GF-D8 (cell line): Measurements from ENCODE around the gene USP9X.
"Not testable (repeated sequence)": the region's sequence is repeated elsewhere in the genome, so short reads cannot be mapped to it uniquely, and the experiment has no call there.

ENCODE experiments used
- DNase-seq: peaks from one replicate; lab custom pipeline; 2025; lab: John Stamatoyannopoulos, UW

USP9X gene, protein sequence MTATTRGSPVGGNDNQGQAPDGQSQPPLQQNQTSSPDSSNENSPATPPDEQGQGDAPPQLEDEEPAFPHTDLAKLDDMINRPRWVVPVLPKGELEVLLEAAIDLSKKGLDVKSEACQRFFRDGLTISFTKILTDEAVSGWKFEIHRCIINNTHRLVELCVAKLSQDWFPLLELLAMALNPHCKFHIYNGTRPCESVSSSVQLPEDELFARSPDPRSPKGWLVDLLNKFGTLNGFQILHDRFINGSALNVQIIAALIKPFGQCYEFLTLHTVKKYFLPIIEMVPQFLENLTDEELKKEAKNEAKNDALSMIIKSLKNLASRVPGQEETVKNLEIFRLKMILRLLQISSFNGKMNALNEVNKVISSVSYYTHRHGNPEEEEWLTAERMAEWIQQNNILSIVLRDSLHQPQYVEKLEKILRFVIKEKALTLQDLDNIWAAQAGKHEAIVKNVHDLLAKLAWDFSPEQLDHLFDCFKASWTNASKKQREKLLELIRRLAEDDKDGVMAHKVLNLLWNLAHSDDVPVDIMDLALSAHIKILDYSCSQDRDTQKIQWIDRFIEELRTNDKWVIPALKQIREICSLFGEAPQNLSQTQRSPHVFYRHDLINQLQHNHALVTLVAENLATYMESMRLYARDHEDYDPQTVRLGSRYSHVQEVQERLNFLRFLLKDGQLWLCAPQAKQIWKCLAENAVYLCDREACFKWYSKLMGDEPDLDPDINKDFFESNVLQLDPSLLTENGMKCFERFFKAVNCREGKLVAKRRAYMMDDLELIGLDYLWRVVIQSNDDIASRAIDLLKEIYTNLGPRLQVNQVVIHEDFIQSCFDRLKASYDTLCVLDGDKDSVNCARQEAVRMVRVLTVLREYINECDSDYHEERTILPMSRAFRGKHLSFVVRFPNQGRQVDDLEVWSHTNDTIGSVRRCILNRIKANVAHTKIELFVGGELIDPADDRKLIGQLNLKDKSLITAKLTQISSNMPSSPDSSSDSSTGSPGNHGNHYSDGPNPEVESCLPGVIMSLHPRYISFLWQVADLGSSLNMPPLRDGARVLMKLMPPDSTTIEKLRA (N-terminal part only)

DNA sequence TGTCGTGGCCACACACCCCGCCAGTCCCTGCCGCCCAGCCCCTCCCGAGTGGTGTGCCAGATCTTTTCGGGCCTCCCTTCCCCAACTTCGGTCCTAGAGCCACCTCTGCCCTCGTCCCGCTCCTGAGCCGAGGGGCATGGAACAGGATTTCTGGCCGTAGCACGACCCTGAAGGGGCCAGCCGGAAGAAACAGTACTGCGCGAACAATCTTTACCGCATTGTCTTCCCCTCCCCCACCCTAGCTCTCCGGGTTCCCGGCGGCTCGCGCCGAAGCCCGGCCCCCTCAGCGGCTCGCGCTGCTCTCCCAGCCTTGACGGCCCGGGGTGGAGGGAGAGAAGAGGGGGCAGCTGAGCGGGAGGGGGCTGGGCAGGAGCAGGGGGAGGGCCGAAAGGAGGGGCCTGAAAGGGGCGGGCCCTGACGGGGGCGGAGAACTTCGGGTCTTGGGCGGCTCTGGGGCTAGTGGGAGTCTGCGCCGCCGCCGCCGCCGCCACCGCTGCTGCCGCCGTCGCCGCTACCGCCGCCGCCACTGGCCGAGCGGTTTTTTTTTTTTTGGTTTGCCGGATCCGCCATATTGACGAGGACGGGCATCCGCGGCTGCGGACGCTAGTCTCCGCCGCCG is at the start of gene USP9X:
TSS of gene USP9X (plus strand) at position 553 of the 619 bp plus-strand sequence. CDS start 38,184 bp downstream, outside the sequence.
- peak; percentile 31 for DNase-seq

DNA sequence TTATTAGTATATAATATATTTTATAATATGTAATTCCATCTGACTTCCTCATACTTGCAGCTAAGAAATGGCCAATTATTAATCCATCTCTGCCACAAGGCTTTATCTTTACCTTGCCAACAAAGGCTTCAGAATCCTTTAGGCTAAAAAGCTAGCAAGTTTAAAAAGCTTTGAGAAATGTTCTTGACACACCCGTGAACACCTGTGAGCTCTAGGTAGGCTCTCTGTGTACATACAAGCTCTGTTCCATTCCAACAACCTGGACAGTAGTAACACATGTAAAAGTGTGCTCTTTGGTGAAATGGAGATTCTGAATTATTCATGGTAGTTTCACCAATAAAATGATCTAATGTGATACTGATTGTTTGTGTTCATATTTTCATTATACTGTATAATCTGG is 49.7 kb upstream of the USP9X start:
- DNase-seq, result no peak

DNA sequence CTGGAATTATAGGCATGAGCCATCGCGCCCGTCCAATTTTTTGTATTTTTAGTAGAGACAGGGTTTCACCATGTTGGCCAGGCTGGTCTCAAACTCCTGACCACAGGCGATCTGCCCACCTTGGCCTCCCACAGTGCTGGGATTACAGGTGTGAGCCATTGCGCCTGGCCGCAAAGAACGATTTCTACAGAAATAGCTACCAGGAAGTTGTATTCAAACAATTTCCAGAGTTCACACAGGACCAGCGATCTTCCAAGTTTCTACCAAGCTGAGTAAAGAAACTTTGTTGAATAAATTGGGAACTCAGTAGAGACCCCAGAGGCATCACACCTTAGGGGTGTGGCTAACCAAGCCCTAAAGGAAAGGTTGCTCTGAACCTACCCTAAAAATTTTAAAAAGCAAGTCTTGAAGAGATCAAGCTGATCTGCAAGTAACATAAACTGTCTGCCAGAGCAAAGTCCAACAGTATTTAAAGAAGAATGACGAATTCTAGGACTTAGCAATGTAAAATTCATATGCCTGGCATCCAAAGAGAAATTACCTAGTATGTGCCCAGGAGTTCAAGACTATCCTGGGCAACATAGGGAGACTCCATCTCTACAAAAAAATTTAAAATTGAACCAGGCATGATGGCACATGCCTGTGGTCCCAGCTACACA is 48.4 kb upstream of the USP9X start:
- no peak for DNase-seq

DNA sequence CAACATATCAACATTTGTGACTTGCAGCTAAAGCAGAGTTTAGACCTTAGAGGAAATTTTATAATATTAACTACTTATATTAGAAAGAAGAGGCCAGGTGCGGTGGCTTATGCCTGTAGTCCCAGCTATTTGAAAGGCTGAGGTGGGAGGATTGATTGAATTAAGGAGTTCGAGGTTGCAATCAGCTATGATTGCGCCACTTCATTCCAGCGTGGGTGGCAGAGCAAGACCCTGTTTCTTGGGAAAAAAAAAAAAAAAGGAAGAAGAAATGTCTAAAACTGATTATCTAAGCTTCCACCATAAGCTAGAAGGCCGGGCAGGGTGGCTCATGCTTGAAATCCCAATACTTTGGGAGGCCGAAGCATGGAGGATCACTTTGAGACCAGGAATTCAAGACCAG is 42.0 kb upstream of the USP9X start:
- DNase-seq, result no peak

DNA sequence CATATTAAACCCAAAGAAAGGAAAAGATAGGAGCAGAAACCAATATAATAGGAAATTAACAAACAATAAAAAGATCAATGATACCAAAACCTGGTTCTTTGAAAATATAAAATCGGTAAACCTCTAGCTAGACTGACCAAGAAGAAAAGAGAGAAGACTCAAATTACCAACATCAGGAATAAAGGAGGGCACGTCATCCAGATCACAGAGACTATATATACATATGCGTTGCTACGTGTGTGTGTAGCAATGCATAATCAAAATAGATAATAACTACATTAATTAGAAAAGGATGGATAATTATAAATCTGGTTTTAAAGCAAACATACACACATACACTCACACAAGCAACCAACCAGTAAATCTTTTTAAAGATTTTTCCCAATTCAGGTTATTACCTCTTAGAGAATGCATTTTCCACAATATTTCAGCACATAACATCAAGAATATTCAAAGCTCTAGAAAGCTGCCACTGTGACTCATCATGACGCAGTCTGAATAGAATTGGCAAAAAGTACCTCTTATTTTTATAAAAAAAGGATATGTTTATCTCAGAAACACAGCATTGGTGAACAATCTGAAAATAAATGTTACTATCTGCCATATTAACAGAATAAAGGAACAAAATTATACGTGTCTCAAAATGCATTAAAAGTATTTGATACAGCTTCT is 41.4 kb upstream of the USP9X start:
- no peak for DNase-seq

DNA sequence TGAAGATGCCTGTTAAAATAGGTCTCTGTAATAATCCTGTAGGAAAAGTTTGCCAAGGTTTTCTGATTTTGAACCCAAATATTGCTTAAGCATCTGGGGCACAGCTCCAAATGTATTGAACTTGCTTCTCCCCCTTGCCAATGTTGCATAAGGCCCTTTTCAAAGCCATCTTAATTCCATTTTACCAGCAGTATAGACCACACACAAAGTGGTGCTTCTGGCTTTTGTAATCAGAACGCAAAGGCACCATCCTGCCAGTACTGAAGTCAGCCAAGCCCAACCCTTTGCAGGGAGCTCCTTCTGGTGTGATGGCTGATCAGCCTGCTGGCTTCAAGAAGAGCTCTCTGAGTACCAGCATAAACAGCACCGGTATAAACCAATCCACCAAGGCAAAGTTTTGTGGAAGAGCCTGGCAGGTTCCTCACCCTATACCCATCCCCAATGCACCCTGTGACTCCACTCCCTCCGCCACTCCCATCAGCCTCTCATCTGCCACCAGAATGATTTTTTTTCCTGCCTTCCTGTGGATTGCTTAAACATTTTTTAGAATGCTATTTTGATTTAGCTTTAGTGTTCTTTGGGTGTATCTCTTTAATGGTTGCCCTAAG is 39.2 kb upstream of the USP9X start:
- no peak for DNase-seq

DNA sequence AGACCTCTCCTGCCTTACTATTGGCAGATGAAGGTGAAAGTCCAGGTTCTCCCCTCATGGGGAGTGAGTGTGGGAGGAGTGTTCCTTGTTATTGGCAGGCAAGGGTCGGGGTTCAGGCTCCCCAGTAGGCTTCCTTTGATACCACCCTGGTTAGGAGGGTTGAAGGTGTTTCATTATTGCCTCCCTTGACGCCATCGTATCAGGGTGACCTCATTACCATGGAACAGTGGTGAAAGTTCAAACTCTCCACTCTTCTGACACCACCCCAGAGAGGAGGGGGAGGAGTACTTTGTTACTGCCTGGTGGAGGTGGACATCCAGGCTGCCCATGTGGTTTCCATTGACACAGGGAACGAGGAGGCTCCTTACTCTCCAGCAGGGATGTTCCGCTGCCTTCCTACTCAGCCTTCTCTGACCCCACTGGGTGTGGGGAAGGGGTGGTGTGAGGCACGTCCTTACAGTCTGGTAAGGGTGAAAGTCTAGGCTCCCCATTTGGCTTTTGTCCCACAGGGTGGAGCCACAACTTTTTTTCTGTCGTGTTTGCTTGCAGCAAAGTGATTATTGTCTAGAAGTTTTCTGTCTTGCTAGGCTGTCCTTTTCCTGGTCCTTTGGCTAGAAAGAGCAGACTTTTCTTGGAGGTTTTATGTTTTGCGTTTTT is 37.2 kb upstream of the USP9X start:
- no peak for DNase-seq

DNA sequence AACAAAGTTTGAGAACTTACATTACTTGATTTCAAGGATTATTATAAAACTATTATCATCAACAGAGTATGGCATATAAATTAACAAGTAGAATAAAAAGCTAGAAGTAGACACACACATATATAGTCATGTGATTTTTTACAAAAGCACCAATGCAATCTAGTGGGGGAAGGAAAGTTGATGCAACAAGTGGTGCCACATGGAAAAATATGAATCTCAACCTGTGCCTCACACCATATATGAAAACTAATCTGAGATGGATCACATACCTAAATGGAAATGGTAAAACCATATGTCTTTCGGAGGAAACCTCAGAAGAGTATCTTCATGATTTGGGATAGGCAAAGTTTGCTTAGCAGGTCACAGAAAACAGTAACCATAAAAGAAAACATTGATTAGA is 34.9 kb upstream of the USP9X start:
- DNase-seq, result no peak

DNA sequence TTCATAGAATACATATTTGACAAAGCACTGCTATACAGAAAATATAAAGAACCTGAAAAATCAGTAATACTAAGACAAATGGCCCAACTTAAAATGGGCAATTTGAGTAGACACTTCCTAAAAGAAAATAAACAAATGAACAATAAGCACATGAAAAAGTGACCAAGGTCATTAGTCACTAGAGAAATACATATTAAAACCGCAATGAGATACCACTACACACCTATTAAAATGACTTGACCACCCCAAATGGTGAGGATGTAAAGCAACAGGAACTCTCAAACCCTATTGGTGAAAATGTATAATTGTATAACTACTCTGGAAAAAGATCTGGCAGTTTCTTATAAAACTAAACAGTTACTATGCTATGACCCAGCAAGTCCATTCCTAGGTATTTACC is 34.0 kb upstream of the USP9X start:
- DNase-seq, result no peak

DNA sequence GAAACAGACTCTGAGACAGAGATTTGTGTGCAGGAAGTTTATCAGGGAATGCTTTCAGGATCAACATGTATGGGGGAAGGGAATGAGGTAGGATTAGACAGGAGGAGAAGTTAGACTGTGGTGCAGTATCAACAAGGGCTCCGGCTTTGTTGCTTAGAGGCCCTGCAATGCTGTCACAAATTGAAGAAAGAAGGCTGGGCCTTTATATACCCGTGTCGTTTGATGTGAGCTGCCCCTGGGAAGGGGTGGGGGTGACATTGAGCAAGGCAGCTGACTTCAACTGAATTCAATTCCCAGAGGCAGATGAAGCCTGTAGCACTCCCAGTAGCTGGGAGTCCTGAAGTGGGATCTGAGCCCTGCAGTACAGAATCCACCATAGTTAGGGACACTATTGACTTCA is 29.5 kb upstream of the USP9X start:
- no peak for DNase-seq

DNA sequence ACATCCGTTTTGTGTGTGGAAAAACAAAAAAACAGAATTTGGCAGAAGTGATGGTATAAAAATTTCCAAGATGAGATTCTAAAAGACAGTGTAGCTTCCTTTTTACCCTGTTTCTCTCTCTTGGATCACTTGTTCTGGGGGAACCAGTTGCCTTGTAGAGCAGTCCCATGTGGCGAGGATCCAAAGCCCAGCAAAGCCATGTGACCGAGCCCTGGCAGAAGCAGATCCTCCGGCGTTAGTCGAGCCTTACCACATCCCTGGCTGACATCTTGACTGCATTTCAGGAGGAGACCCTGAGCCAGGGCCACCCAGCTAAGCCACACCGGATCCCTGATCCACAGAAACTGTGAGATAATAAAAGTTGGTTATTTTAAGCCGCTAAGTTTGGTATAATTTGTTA is 22.0 kb upstream of the USP9X start:
- DNase-seq, result not testable (repeated sequence)

DNA sequence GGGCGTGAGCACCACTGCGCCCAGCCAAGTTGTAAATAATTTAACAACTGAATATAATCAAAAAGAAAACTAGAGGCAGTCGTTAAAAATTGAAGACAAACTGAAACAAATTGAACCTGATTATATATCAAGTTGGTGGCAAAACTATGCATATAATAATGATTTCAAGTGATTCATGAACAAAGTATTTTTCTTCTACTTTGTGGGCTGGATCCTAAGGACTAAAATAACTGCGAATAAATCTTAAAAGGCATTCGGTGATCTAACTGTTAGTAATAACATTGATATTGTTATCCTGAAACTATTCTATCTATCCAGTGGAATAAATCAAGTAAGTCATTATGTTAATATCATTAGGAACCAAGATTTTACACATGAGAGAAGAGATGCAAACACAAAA is 21.2 kb upstream of the USP9X start:
- DNase-seq, result no peak

DNA sequence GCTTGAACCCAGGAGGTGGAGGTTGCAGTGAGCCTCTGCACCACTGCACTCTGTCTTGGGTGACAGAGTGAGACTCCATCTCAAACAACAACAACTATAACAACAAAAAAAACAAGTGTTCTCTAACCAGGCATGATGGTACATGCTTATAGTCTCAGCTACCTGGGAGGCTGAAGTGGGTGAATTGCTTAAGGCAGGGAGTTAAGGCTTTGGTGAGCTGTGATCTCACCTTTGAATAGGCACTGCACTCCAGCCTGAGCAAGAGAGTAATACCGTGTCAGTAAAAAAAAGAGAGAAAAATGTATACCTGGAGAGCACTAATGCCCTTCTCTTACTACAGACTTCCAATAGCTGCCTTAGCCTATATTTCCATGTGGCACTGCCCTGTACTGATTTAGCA is 18.9 kb upstream of the USP9X start:
- no peak for DNase-seq

DNA sequence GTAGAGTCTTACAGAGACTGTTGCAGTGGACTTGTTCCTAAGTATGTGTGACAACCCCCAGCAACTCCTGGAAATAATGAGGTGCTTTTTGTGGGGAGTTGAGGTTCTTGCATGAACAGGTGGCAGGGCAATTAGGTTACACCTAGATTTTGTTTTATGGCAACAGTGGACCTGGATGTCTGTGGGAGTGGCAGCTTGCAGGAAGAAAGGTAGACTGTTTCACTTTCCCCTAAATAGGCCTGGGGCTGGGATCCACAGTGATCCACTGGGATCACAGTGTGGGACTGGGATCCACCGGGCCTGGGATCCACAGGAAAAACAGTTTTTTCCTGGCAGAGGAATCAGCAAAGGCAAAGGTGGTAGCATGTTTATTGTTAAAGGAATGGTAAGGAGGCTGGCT is 18.3 kb upstream of the USP9X start:
- no peak for DNase-seq

DNA sequence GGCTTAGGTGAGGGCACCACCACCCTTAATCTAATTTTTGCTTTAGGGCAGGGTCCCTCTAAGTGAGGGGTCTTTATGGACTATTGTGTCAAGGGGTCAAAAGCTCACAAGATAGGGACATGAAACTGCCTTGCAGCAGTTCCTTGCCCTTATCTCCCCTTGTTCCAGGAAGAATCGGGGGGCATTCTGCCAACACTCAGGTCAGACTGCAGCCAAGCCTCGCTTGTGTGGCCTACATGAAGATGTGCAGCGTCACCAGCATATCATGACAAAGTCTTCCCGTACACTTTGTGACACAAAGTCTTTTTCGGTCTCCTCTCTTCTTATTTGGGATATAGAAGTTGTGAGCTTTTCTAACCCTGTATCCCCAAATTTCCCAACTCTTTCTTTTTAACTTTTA is 17.5 kb upstream of the USP9X start:
- no peak for DNase-seq

DNA sequence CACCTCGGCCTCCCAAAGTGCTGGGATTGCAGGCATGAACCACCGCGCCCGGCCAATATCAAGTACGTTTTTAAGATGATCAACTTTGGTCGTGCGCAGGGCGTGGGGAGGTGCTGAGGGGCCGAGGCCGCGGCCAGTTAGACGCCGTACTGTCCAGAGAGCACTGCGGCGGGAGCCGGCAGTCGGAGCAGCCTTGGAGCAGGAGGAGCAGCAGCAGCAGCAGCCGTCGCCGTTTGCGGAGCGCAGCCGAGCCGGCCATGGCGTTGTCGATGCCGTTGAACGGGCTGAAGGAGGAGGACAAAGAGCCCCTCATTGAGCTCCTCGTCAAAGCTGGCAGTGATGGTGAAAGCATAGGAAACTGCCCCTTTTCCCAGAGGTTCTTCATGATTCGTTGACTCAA is 8.5 kb upstream of the USP9X start:
- no peak for DNase-seq

DNA sequence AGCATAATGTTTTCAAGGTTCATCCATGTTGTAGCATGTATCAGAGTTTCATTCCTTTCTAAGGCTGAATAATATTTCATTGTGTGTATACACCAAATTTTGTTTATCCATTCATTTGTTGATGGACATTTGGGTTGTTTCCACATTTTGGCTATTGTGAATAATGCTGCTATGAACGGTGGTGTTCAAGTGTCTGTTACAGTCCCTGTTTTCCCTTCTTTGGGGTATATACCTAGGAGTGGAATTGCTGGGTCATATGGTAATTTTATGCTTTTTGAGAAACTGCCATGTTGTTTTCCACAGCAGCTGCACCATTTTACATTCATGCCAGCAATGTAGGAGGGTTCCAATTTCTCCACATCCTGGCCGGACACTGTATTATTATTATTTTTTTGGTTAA is 3.4 kb upstream of the USP9X start:
- no peak for DNase-seq

DNA sequence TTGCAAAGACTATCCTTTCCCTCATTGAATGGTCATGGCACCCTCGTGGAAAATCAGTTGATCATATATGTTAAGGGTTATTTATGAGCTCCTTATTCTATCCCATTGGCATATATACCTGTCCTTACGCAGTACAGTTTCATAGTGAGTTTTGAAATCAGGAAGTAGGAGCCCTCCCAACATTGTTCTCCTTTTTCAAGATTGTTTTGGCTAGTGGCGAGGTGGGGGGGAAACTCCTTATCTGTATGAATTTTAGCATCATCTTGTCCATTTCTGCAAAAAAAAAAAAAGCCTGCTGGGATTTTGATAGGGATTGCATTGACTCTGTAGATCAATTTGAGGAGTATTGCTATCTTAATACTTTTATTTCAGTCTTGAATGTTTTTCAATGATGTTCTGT is 2.5 kb upstream of the USP9X start:
- no peak for DNase-seq

DNA sequence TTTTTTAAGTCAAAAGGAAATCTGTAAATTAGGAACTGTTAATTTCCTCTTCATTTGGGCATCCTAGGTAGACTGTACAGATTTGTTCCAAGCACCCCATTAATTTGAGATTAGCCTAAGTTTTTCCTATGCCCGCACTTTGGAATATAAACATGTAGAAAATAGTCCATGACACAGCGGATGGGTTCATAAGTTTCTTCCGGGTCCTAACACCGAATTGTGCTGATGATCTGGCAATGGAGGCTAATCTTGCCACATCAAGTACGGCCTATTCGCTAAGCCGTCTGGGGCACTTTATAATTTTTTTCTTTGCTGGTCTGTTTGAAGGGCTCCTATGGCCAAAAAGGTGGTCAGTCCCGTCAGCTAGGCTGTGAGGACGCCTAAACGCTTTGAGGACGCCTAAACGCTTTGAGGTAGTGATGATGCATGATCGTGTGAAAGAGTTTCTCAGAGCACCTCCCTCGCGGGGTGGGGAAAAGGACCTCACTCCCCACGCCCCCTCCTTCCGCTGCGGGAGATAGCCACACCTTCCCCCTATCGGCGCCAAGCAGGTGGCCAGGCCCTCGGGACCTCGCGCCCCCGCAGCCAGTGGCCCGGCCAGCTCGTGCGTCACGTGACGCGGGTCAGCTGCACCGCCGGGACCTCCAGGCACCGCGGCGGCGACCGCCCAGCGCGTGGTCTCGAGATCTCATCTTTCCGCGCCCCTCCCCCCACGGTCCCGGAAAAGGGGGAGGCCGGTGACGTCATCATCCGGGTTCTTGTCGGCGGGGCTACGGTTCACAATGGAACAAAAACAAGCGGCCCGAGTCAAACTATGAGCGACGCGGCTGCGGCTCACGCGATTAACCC is 977 bp upstream of the USP9X start:
- DNase-seq, result peak; percentile 81
